ENCODE data around the gene RAP2A. TPM values are rescaled to one million over a fixed set of nuclear protein-coding genes. Genes with fewer than 3 reads are reported as not detected.

RAP2A gene
- polyA plus RNA-seq = 19.5 TPM
- long read RNA-seq, donor 1, full-length matches to known transcripts = 4 of 4 reads
- long read RNA-seq, donor 1, partial matches to known transcripts = 0 of 4 reads
- long read RNA-seq, donor 1, other reads (novel, unspliced or antisense) = 0 of 4 reads
- long read RNA-seq, donor 2, full-length matches to known transcripts = 6 of 6 reads
- long read RNA-seq, donor 2, partial matches to known transcripts = 0 of 6 reads
- long read RNA-seq, donor 2, other reads (novel, unspliced or antisense) = 0 of 6 reads
- long read RNA-seq, donor 3 = 0 reads
- long read RNA-seq, donor 4, full-length matches to known transcripts = 1 of 1 reads
- long read RNA-seq, donor 4, partial matches to known transcripts = 0 of 1 reads
- long read RNA-seq, donor 4, other reads (novel, unspliced or antisense) = 0 of 1 reads
- long read RNA-seq, donor 5, full-length matches to known transcripts = 10 of 10 reads
- long read RNA-seq, donor 5, partial matches to known transcripts = 0 of 10 reads
- long read RNA-seq, donor 5, other reads (novel, unspliced or antisense) = 0 of 10 reads
- long read RNA-seq, donor 6, full-length matches to known transcripts = 11 of 11 reads
- long read RNA-seq, donor 6, partial matches to known transcripts = 0 of 11 reads
- long read RNA-seq, donor 6, other reads (novel, unspliced or antisense) = 0 of 11 reads
- long read RNA-seq, donor 7, full-length matches to known transcripts = 8 of 8 reads
- long read RNA-seq, donor 7, partial matches to known transcripts = 0 of 8 reads
- long read RNA-seq, donor 7, other reads (novel, unspliced or antisense) = 0 of 8 reads
- long read RNA-seq, donor 8, full-length matches to known transcripts = 13 of 13 reads
- long read RNA-seq, donor 8, partial matches to known transcripts = 0 of 13 reads
- long read RNA-seq, donor 8, other reads (novel, unspliced or antisense) = 0 of 13 reads
- long read RNA-seq, donor 9, full-length matches to known transcripts = 9 of 9 reads
- long read RNA-seq, donor 9, partial matches to known transcripts = 0 of 9 reads
- long read RNA-seq, donor 9, other reads (novel, unspliced or antisense) = 0 of 9 reads
- long read RNA-seq, donor 10, full-length matches to known transcripts = 6 of 6 reads
- long read RNA-seq, donor 10, partial matches to known transcripts = 0 of 6 reads
- long read RNA-seq, donor 10, other reads (novel, unspliced or antisense) = 0 of 6 reads
- long read RNA-seq, donor 11, full-length matches to known transcripts = 13 of 13 reads
- long read RNA-seq, donor 11, partial matches to known transcripts = 0 of 13 reads
- long read RNA-seq, donor 11, other reads (novel, unspliced or antisense) = 0 of 13 reads

DNA sequence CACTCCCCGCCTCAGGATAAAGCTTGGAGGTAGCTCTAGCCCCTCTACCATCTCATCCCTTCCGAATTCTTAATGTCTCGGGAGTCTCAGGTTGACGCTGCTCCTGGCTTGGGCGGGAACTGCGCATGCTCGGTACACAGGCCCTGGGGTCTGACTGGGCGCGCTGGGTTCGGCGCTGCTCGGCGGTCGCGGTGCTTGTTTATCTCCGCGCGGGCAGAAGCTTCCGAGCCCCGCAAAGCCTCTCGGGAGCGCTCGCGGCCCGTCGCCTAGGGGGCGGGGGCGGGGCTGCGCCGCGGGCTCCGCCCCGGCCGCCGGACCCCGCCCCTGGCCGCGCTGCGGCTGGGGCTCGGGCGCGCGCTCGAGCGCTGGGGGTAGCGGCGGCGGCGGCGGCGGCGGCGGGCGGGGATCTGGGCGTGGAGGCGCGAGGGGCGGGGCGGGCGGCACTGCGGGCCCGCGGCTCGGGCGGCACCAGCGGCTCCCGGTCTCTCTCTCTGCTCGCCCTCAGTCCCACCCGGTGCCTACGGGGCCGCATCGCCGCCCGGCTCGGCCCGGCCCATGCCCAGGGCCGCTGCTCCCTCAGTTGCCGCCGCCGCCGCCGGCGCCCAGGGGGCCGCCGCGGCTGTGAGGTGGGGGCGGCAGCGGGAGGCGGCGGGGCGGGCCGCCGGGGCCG is at the start of gene RAP2A:
RAP2A (plus strand) TSS at position 443 of the 670 bp plus-strand sequence. CDS start 302 bp downstream, outside the sequence.
- Histone ChIP-seq H3K27ac (ENCODE audit: low read length) (peak within 1 kb of the TSS; percentile 100), H3K4me3 (ENCODE audit: low read length) (peak within 1 kb of the TSS; percentile 88), H3K27me3 (ENCODE audit: control insufficient read depth, insufficient read depth, low read length) (no peaks in the 10 kb centered on the region), H3K36me3 (ENCODE audit: control insufficient read depth, insufficient read depth, low read length) (peaks cover 3% of the 10 kb centered on the region), H3K9me3 (ENCODE audit: control insufficient read depth, low read depth, low read length) (no peaks in the 10 kb centered on the region), H3K4me1 (ENCODE audit: control insufficient read depth, insufficient read depth, low read length) (peaks cover 19% of the 10 kb centered on the region)
- no CpG with 5 or more reads among the region's 94 CpGs for whole genome bisulfite sequencing (ENCODE audit: insufficient coverage, low lambda C conversion rate)
- DNase-seq = peak; percentile 92 to 94

- Histone ChIP-seq H3K27ac (ENCODE audit: low read length) (no peak overlapping the region), H3K36me3 (ENCODE audit: control insufficient read depth, insufficient read depth, low read length) (peaks cover 20% of the 10 kb centered on the region), H3K4me1 (ENCODE audit: control insufficient read depth, insufficient read depth, low read length) (no peaks in the 10 kb centered on the region), H3K27me3 (ENCODE audit: control insufficient read depth, insufficient read depth, low read length) (no peaks in the 10 kb centered on the region), H3K9me3 (ENCODE audit: control insufficient read depth, low read depth, low read length) (no peaks in the 10 kb centered on the region), H3K4me3 (ENCODE audit: low read length) (no peak overlapping the region)
- no peak for DNase-seq
- WGBS (ENCODE audit: insufficient coverage, low lambda C conversion rate) = no CpG with 5 or more reads among the region's 2 CpGs
Observed at GRCh38 chr13:97384371-97384770, 49.6 kb upstream of the RAP2A start.

- H3K27ac ChIP-seq (ENCODE audit: low read length) = no peak overlapping the region
Observed at GRCh38 chr13:97385146-97385545, 48.8 kb upstream of the RAP2A start.

GRCh38 chr13:97385854-97386253 is 48.1 kb upstream of the RAP2A start:
- H3K27ac ChIP-seq (ENCODE audit: low read length) = no peak overlapping the region

More at GRCh38 chr13:97385146-97385545, 48.8 kb upstream of the RAP2A start:
- Histone ChIP-seq H3K36me3 (ENCODE audit: control insufficient read depth, insufficient read depth, low read length) (peaks cover 20% of the 10 kb centered on the region), H3K4me3 (ENCODE audit: low read length) (no peak overlapping the region), H3K9me3 (ENCODE audit: control insufficient read depth, low read depth, low read length) (no peaks in the 10 kb centered on the region), H3K4me1 (ENCODE audit: control insufficient read depth, insufficient read depth, low read length) (no peaks in the 10 kb centered on the region), H3K27me3 (ENCODE audit: control insufficient read depth, insufficient read depth, low read length) (no peaks in the 10 kb centered on the region)
- no peak for DNase-seq

DNA sequence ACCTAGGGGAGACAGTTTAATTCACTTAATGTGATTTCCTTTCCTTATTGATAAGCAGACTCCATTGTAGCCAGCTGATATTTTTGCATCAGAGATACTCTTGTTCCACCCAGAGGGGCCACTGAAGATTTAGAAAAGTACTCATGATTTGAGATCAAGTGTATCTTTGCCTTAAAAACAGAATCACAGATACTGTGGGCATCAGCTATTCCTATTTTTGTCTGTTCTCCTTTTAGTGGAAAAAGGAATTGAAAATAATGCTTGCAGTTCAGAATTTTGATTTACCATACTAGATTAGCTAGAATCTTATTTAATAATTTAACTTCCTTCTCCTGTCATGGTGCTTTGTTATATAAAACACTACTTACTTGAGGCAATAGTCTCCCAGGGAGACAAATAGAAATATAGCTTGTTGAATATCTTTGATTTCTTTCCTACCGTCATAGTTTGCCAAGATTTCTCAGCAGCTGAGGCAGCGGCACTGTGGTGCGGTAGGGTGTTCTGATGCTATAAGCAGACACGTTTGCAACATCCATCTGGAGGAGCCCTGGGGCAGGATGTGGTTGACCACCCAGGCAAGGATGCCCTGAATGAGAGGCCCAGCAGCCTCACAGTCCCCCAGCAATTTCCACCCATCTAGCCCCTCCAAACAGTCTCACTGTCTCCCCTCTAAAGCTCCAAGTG is 47.0 kb upstream of the RAP2A start:
- no CpG with 5 or more reads among the region's 4 CpGs for WGBS (ENCODE audit: insufficient coverage, low lambda C conversion rate)
- Histone ChIP-seq H3K36me3 (ENCODE audit: control insufficient read depth, insufficient read depth, low read length) (peaks cover 21% of the 10 kb centered on the region), H3K9me3 (ENCODE audit: control insufficient read depth, low read depth, low read length) (no peaks in the 10 kb centered on the region), H3K27ac (ENCODE audit: low read length) (no peak overlapping the region), H3K4me3 (ENCODE audit: low read length) (no peak overlapping the region), H3K4me1 (ENCODE audit: control insufficient read depth, insufficient read depth, low read length) (no peaks in the 10 kb centered on the region), H3K27me3 (ENCODE audit: control insufficient read depth, insufficient read depth, low read length) (no peaks in the 10 kb centered on the region)
- no peak for DNase-seq

More at GRCh38 chr13:97385854-97386253, 48.1 kb upstream of the RAP2A start:
- no peak for DNase-seq
- Histone ChIP-seq H3K9me3 (ENCODE audit: control insufficient read depth, low read depth, low read length) (no peaks in the 10 kb centered on the region), H3K4me3 (ENCODE audit: low read length) (no peak overlapping the region), H3K27me3 (ENCODE audit: control insufficient read depth, insufficient read depth, low read length) (no peaks in the 10 kb centered on the region), H3K4me1 (ENCODE audit: control insufficient read depth, insufficient read depth, low read length) (no peaks in the 10 kb centered on the region), H3K36me3 (ENCODE audit: control insufficient read depth, insufficient read depth, low read length) (peaks cover 20% of the 10 kb centered on the region)
- WGBS (ENCODE audit: insufficient coverage, low lambda C conversion rate) = no CpG with 5 or more reads among the region's 3 CpGs

DNA sequence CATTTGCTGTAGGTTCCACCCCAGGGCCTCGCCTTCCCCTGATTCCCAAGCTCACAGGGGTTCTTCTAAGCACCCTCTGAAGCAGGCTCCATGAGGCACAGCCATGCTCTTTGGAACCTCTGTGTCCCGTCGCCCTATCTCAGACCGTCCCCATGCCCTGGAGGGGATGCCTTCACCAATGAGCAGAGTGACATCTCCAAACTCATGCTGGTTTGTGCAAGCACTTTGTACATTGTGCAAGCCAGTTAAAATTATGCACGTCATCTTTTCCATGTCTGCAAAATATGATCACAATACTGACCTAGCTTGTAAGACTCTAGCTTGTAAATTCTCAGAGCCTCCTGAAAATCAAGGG is 46.5 kb upstream of the RAP2A start:
- no peak overlapping the region for H3K27ac ChIP-seq (ENCODE audit: low read length)

GRCh38 chr13:97387890-97388289 is 46.1 kb upstream of the RAP2A start:
- no peaks in the 10 kb centered on the region for H3K9me3 ChIP-seq (ENCODE audit: control insufficient read depth, low read depth, low read length)
- H3K4me3 ChIP-seq (ENCODE audit: low read length) = no peak overlapping the region
- WGBS (ENCODE audit: insufficient coverage, low lambda C conversion rate) = no CpG with 5 or more reads among the region's 1 CpG
- H3K27ac ChIP-seq (ENCODE audit: low read length) = no peak overlapping the region
- no peak for DNase-seq
- no peaks in the 10 kb centered on the region for H3K4me1 ChIP-seq (ENCODE audit: control insufficient read depth, insufficient read depth, low read length)
- H3K36me3 ChIP-seq (ENCODE audit: control insufficient read depth, insufficient read depth, low read length) = peaks cover 14% of the 10 kb centered on the region
- no peaks in the 10 kb centered on the region for H3K27me3 ChIP-seq (ENCODE audit: control insufficient read depth, insufficient read depth, low read length)

More for the DNA sequence above, 46.5 kb upstream of the RAP2A start:
- no peak for DNase-seq
- WGBS (ENCODE audit: insufficient coverage, low lambda C conversion rate) = no CpG with 5 or more reads among the region's 5 CpGs
- Histone ChIP-seq H3K27me3 (ENCODE audit: control insufficient read depth, insufficient read depth, low read length) (no peaks in the 10 kb centered on the region), H3K36me3 (ENCODE audit: control insufficient read depth, insufficient read depth, low read length) (peaks cover 19% of the 10 kb centered on the region), H3K4me1 (ENCODE audit: control insufficient read depth, insufficient read depth, low read length) (no peaks in the 10 kb centered on the region), H3K4me3 (ENCODE audit: low read length) (no peak overlapping the region), H3K9me3 (ENCODE audit: control insufficient read depth, low read depth, low read length) (no peaks in the 10 kb centered on the region)

DNA sequence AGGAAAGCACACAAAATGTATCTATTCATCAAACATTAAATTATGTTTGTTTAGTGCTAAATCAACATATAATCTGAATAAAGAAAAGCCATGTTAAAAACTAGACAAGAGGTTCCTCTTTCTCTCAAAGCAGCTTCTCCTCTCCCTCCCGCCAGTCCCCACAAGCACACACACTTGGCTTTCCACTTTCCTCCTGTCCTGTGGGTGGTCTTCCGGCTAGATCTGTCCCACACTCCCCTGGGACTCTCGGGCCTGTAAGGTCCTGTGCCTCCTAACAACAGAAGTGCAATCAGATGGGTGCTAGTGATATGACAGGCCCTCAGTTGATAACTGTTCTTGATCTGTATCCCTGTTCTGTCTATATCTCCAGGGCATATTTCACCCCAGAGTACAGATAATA is 45.6 kb upstream of the RAP2A start:
- H3K4me1 ChIP-seq (ENCODE audit: control insufficient read depth, insufficient read depth, low read length) = no peaks in the 10 kb centered on the region
- H3K4me3 ChIP-seq (ENCODE audit: low read length) = no peak overlapping the region
- WGBS (ENCODE audit: insufficient coverage, low lambda C conversion rate) = no CpG with 5 or more reads among the region's 3 CpGs
- no peaks in the 10 kb centered on the region for H3K9me3 ChIP-seq (ENCODE audit: control insufficient read depth, low read depth, low read length)
- H3K36me3 ChIP-seq (ENCODE audit: control insufficient read depth, insufficient read depth, low read length) = peaks cover 12% of the 10 kb centered on the region
- no peak for DNase-seq
- H3K27me3 ChIP-seq (ENCODE audit: control insufficient read depth, insufficient read depth, low read length) = no peaks in the 10 kb centered on the region
- no peak overlapping the region for H3K27ac ChIP-seq (ENCODE audit: low read length)

GRCh38 chr13:97390941-97391600 is 42.9 kb upstream of the RAP2A start:
- H3K27me3 ChIP-seq (ENCODE audit: control insufficient read depth, insufficient read depth, low read length) = no peaks in the 10 kb centered on the region
- H3K9me3 ChIP-seq (ENCODE audit: control insufficient read depth, low read depth, low read length) = no peaks in the 10 kb centered on the region
- peaks cover 16% of the 10 kb centered on the region for H3K36me3 ChIP-seq (ENCODE audit: control insufficient read depth, insufficient read depth, low read length)
- H3K27ac ChIP-seq (ENCODE audit: low read length) = no peak overlapping the region
- WGBS (ENCODE audit: insufficient coverage, low lambda C conversion rate) = no CpG with 5 or more reads among the region's 3 CpGs
- H3K4me1 ChIP-seq (ENCODE audit: control insufficient read depth, insufficient read depth, low read length) = no peaks in the 10 kb centered on the region
- no peak overlapping the region for H3K4me3 ChIP-seq (ENCODE audit: low read length)
- DNase-seq = no peak
